Stimulated activated naive B cell treated with anti-CD40 and anti-IgM and Interleukin-4, amounts not matched to agents 10 μg/mL and 1 μg/mL and 100 μg/mL, for 72 hours (primary cell): ENCODE results near the gene RNF31.

Source experiments
- ATAC-seq, 2 donors: fragments of 150-1000 bp; cut with Tn5 transposase; replicated peaks; 2 replicates each; pipeline ENCODE4 v1.10.0; 2021; ENCODE audit warnings: moderate library complexity in 1 of 2
- DNase-seq: peaks from one replicate; pipeline ENCODE4 v3.0.0; 2021
- H3K27ac Mint-ChIP-seq: one replicate; pipeline ENCODE4 v1.8.0; 2022; ENCODE audit warnings: mild to moderate bottlenecking, mixed read lengths
- H3K27me3 Mint-ChIP-seq, 2 donors: one replicate each; pipeline ENCODE4 v1.8.0; 2022; ENCODE audit warnings: mixed read lengths in 2 of 2
- H3K36me3 Mint-ChIP-seq, 2 donors: one replicate each; pipeline ENCODE4 v1.8.0; 2022; ENCODE audit warnings: mixed read lengths in 2 of 2, mild to moderate bottlenecking in 1 of 2
- H3K4me1 Mint-ChIP-seq, 2 donors: one replicate each; pipeline ENCODE4 v1.8.0; 2022; ENCODE audit warnings: mixed read lengths in 2 of 2, mild to moderate bottlenecking in 1 of 2
- H3K4me3 Mint-ChIP-seq, 2 donors: one replicate each; pipeline ENCODE4 v1.8.0; 2022; ENCODE audit warnings: mild to moderate bottlenecking in 2 of 2, mixed read lengths in 2 of 2, moderate library complexity in 1 of 2
- H3K9me3 Mint-ChIP-seq, 2 donors: one replicate each; pipeline ENCODE4 v1.8.0; 2022; ENCODE audit warnings: mixed read lengths in 2 of 2, mild to moderate bottlenecking in 1 of 2

The RNF31 gene

DNA sequence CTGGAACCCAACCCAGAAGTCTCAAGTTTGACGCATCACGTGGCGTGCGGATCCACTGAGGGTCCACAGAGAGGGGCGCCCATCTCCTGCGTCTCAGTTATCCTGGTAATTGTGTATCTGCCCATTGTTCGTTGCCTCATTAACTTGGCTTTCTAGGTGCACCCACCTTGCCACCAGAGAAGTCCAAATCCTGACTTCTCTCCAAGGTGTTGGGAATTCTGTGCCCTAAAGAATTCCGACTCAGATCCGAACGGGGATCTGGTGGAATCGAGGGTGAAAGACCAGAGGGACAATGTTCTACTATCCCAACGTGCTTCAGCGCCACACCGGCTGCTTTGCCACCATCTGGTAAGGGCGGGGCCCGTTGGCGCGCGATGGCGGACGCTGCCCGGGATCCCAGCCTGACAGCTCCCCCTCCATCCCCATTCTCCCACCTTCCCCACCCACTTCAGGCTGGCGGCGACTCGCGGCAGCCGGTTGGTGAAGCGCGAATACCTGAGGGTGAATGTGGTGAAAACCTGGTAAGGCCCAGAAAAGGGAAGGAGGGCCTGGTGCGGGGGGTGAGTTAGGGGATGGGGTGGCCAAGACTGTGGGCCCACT is 25.1 kb downstream of the RNF31 start:
- peak overlapping the region; percentile 84 to 99 for H3K4me3 Mint-ChIP-seq
- H3K4me1 Mint-ChIP-seq = peaks cover 15 to 26% of the 10 kb centered on the region in 2 donors
- no peak for DNase-seq
- no peak for ATAC-seq
- H3K27me3 Mint-ChIP-seq = no peaks in the 10 kb centered on the region
- no peaks in the 10 kb centered on the region for H3K9me3 Mint-ChIP-seq
- H3K27ac Mint-ChIP-seq = no peak overlapping the region
- peaks cover 24 to 29% of the 10 kb centered on the region in 2 donors for H3K36me3 Mint-ChIP-seq

DNA sequence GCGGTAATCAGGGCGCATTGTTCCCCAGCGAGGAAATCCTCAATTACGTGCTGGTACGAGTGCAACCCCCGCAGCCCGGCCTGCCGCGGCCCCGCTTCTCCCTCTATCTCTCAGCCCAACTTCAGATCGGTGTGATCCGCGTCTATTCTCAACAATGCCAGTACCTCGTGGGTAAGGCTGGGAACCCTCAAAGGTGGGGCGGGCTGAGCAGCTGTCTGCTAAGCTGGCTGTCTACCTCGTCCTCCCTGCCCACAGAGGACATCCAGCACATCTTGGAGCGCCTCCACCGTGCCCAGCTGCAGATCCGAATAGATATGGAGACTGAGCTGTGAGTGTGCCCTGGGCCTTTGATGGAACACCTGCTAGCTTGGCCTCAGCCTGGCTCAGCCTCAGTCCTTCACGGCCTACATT is 25.6 kb downstream of the RNF31 start:
- no peak for ATAC-seq

DNA sequence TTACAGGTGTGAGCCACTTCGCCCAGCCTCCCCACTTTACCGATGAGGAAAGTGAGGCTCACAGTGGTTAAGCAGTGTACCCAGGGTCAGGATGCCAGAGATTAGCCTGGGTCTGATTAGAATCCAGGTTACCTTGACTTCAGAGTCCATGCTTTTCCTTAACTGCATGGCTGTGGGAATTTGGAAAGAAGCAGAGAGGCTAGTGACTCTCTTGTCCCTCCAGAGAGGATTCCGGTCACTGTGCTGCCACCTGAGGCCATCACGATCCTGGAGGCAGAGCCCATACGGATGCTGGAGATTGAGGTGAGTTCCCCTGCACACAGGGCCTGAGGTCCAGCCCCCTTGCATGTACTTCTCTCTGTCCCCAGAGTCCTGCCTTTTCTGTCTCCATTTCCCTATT is 29.3 kb downstream of the RNF31 start:
- H3K36me3 Mint-ChIP-seq = peaks cover 29 to 39% of the 10 kb centered on the region in 2 donors
- H3K9me3 Mint-ChIP-seq = no peaks in the 10 kb centered on the region
- H3K4me1 Mint-ChIP-seq = peaks cover 21 to 41% of the 10 kb centered on the region in 2 donors
- H3K4me3 Mint-ChIP-seq = no peak overlapping the region
- H3K27ac Mint-ChIP-seq = no peak overlapping the region
- DNase-seq = no peak
- no peaks in the 10 kb centered on the region for H3K27me3 Mint-ChIP-seq
- ATAC-seq = no peak

More for the DNA sequence above, 25.6 kb downstream of the RNF31 start:
- Mint-ChIP-seq H3K27me3 (no peaks in the 10 kb centered on the region), H3K4me3 (peak overlapping the region; percentile 25 to 99), H3K36me3 (peaks cover 20 to 27% of the 10 kb centered on the region in 2 donors), H3K4me1 (peaks cover 11 to 26% of the 10 kb centered on the region in 2 donors), H3K27ac (peak overlapping the region; percentile 39), H3K9me3 (no peaks in the 10 kb centered on the region)
- no peak for DNase-seq

DNA sequence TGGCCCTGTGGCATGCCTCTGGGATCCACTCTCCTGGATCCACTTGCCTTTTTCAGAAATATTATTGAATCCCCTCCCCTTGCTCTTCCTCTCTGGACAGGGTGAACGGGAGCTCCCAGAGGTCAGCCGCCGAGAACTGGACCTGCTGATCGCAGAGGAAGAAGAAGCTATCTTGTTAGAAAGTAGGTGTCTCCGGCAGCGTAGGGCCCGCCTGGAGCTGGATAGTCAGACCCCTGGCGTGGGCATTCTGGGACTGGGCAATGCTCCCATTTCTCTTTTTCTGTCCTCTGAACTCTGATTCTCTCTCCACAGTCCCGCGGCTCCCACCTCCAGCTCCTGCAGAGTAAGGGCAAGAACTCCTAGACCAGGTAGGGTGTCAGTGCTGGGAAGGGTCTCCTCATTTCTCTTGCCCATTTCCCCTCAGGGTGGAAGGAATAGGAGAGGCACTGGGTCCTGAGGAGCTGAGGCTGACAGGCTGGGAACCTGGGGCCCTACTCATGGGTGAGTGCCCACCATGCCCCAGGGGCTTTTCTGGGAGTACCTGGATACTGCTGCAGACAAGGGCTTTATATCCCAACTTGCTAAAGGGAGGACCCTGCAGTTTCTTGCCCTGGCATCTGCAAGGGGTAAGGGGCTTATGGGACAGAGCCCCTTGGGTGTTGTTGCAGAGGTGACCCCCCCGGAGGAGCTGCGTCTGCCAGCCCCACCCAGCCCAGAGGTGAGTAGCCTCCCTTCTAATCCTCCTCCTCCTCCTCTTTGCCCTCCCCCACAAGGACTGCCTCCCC is 29.9 kb downstream of the RNF31 start:
- Mint-ChIP-seq H3K36me3 (peaks cover 30 to 44% of the 10 kb centered on the region in 2 donors), H3K4me1 (peaks cover 17 to 35% of the 10 kb centered on the region in 2 donors), H3K27me3 (no peaks in the 10 kb centered on the region)

DNA sequence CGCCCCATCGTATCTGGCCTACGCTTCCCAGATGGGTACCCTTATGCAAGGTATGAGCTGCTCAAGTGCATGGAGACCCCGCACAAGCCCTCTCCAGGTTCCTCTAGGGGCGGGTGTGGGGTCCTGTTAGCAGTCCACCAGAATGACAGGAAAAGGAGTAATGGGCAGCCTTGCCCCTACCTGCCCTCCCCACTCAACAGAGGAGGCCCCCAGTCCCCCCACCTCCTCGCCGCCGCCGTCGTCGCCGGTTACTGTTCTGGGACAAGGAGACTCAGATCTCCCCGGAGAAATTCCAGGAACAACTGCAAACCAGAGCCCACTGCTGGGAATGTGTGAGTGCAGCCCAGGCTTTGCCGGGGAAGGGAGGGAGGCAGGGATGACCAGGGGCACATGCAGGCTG is 30.6 kb downstream of the RNF31 start:
- no peak overlapping the region for H3K4me3 Mint-ChIP-seq
- H3K27me3 Mint-ChIP-seq = no peaks in the 10 kb centered on the region
- H3K9me3 Mint-ChIP-seq = no peaks in the 10 kb centered on the region
- DNase-seq = no peak
- H3K4me1 Mint-ChIP-seq = peaks cover 15 to 28% of the 10 kb centered on the region in 2 donors
- peaks cover 35 to 49% of the 10 kb centered on the region in 2 donors for H3K36me3 Mint-ChIP-seq
- no peak for ATAC-seq
- H3K27ac Mint-ChIP-seq = no peak overlapping the region

More for the DNA sequence above, 29.9 kb downstream of the RNF31 start:
- DNase-seq (no peak), ATAC-seq (no peak)
- Mint-ChIP-seq H3K4me3 (no peak overlapping the region), H3K27ac (peak overlapping the region; percentile 1), H3K9me3 (no peaks in the 10 kb centered on the region)

DNA sequence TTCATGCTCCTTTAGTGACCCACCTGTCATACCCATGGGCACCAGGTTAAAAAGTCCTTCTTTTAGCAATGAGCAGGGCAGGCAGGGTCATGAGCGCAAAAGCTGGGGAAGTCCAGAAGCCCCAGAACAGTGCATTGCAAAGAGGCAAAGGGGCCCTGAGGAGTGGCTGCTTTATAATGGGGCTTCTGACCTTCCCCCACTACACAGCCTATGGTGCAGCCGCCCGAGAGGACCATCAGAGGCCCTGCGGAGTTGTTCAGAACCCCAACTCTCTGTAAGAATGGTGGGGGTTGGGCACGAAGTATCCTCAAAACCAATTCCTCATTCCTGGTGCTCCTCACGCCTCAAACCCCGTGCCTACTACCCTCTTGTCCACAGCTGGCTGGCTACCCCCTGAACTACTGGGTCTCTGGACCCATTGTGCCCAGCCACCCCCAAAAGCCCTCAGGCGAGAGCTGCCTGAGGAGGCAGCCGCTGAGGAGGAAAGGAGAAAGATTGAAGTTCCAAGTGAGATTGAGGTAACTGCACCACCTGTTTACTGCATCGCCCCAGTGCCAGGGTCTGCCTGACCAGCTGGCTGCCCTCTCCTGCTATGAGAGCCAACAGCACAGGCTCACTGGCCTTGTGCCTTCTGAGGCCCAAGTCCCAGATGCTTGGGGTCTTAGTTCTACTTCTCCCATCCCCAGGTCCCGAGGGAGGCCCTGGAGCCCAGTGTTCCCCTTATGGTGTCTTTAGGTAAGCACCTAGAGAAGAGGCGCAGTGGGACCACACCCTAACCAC is 31.3 kb downstream of the RNF31 start:
- H3K4me3 Mint-ChIP-seq = no peak overlapping the region
- ATAC-seq (no peak), DNase-seq (no peak)
- peak overlapping the region; percentile 79 for H3K27ac Mint-ChIP-seq
- H3K4me1 Mint-ChIP-seq = peaks cover 14 to 24% of the 10 kb centered on the region in 2 donors
- H3K9me3 Mint-ChIP-seq = no peaks in the 10 kb centered on the region
- no peaks in the 10 kb centered on the region for H3K27me3 Mint-ChIP-seq
- peaks cover 42 to 55% of the 10 kb centered on the region in 2 donors for H3K36me3 Mint-ChIP-seq

DNA sequence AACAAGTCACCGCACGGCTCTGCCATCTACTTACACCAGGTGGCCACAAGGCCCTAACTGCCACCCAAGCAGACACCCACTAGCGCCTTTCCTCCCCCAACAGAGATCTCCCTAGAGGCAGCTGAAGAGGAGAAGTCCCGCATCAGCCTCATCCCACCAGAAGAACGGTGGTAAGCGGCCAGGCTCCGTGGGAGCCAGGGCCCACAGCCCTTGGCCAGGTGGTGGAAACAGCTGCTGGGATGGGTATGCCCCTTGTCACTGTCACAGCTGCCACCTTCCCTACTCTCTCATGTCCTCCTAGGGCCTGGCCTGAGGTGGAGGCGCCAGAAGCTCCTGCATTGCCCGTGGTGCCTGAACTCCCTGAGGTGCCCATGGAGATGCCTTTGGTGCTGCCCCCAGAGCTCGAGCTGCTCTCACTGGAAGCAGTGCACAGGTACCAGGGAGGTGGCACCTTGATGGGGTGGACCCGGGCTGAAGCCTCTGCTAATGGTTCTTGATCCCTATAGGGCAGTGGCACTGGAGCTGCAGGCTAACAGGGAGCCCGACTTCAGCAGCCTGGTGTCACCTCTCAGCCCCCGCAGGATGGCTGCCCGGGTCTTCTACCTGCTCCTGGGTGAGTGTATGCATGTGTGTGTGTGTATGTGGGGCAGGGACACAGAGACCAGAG is 32.1 kb downstream of the RNF31 start:
- Mint-ChIP-seq H3K27me3 (no peaks in the 10 kb centered on the region), H3K36me3 (peaks cover 43 to 58% of the 10 kb centered on the region in 2 donors), H3K4me3 (peak overlapping the region in 1 of 2 donors; percentile 11), H3K27ac (peak overlapping the region; percentile 79), H3K4me1 (peaks cover 14 to 24% of the 10 kb centered on the region in 2 donors), H3K9me3 (no peaks in the 10 kb centered on the region)
- DNase-seq = no peak
- ATAC-seq = peak; percentile 10 to 26

DNA sequence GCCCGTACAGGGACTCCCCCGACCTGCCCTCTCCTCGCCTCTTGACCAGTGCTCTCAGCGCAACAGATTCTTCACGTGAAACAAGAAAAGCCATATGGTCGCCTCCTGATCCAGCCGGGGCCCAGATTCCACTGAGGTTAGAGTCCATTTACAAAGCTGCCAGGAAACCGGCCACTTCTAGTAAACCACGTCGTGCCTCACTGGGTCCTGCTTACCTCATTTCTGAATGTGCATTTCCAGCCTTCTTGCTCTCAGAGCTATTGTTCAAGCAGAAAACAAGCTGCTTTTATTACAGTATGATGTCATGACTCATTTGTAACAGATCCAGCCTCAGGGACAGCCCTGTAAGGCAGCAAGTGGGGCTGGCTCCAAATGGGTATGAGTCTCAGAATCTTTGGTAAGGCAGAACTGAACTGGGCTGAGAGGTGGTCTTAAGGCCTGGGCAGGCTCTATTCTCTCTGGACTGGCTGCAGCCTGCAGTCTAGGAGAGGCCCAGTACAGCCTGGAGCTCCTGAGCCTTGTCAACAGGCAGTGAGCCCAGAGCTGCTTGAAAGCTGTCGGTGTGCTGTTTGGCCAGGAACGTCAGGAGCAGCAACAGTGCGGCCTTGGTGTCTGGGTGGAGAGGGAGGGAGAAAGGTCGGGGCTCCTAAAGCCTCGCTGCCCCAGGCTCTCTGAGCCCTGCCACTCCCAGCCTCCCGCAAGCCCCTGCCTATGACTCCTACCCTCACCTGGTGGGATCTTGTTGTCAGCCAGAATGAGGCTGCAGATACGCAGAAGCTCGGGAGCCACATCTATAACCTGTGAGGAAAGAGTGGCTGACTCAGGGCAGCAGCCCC is 32.9 kb downstream of the RNF31 start:
- ATAC-seq = peak; percentile 49 to 59
- Mint-ChIP-seq H3K27me3 (no peaks in the 10 kb centered on the region), H3K27ac (no peak overlapping the region), H3K9me3 (no peaks in the 10 kb centered on the region), H3K4me3 (no peak overlapping the region), H3K36me3 (peaks cover 48 to 60% of the 10 kb centered on the region in 2 donors), H3K4me1 (peaks cover 17 to 24% of the 10 kb centered on the region in 2 donors)
- DNase-seq = no peak

DNA sequence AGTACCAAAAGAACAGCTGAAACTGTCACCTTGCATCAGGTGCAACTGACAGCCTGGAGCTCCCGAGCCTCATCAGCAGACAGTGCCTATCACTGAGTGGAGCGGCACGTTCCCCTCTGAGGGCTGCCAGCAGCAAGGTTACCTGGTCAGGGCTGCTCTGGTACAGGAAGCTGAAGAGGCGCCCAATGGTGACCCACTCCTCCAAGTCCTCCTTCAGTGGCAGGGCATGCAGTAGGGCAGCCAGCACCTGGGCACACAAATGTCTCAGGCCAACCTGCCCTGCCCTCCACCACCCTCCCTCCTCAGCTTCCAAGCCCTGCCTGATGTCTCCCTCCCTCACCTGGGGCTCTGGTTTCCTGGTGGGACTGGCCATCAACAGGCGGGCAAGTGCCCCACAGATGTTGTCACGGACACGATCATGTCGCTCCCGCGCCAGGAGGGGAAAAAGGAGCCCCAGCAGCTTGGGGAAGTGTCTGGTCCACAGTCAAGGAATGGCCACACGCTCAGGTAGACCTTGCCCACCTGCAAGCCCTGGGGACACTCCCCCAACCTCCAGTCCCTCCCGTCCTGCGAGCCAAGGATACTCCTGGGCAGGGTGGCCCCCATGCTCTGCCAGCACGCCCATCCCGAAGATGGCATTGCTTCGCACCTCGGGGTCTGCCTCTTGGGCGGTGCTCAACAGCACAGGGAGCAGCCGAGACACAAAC is 34.2 kb downstream of the RNF31 start:
- Mint-ChIP-seq H3K9me3 (no peaks in the 10 kb centered on the region), H3K36me3 (peaks cover 49 to 70% of the 10 kb centered on the region in 2 donors), H3K4me1 (peaks cover 17 to 30% of the 10 kb centered on the region in 2 donors), H3K4me3 (no peak overlapping the region), H3K27ac (peak overlapping the region; percentile 56), H3K27me3 (no peaks in the 10 kb centered on the region)
- DNase-seq (no peak), ATAC-seq (no peak)

DNA sequence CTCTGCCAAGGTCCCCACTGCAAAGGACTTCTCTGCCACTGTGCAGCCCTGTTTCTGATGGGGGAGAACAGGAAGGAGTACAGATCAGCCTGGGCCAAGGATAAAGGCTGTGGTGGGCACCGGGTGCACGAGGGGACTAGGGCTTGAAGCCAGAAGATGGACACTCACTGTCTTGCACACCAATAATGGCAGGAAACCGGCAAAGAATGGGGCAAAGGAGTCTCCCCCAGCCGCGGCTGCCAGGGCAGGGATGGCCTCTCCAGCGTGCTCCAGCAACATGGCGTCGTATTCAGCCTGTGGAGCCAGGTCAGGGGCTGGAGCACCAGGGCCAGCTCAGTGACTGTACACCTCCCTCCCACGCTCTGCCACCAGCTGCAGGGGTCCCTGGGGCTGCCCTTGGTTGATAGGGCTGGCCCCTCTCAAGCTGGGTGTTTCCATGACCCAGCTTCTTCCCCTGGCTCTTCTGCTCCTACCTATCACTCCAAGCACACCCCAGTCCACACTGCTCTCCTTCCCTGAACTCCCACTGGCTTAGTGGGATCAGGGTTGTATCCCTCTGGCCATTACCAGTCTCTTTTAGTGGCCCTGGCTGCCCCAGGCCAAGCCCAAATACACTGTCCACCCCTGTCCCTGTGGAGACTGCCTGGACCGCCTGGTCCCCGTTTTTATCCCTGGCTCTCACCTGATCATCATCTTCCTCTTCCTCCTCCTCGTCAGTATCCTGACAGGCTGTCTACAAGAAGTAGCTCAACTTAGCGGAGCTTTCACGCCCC is 35.0 kb downstream of the RNF31 start:
- ATAC-seq = no peak
- DNase-seq = no peak
- no peaks in the 10 kb centered on the region for H3K9me3 Mint-ChIP-seq
- peak overlapping the region; percentile 56 for H3K27ac Mint-ChIP-seq
- no peaks in the 10 kb centered on the region for H3K27me3 Mint-ChIP-seq
- peaks cover 48 to 71% of the 10 kb centered on the region in 2 donors for H3K36me3 Mint-ChIP-seq
- H3K4me1 Mint-ChIP-seq = peaks cover 21 to 35% of the 10 kb centered on the region in 2 donors
- no peak overlapping the region for H3K4me3 Mint-ChIP-seq

DNA sequence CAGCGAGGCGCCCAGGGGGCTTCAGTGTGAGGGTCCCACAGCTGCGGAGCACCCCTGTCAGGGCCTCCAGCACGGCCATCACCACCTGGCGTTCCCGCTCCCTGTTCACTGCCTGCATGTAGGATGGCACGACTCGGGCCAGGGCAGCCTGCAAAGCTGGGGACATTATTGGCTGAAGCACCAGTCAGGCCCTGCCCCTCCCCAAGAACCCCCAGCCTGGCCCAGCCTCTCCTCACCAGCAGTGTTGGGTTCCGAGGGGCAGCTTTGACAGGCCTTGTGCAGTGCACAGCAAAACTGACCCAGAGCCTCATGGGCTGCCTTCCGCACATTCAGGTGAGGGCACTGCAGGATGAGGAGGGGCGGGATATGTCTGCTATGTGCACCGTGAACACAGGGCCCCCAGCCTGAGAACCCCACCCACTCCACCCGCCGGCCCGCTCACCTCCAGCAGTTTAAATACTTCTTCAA is 35.8 kb downstream of the RNF31 start:
- Mint-ChIP-seq H3K27me3 (no peaks in the 10 kb centered on the region), H3K9me3 (no peaks in the 10 kb centered on the region)
- no peak for ATAC-seq

More for the DNA sequence above, 35.8 kb downstream of the RNF31 start:
- peaks cover 47 to 68% of the 10 kb centered on the region in 2 donors for H3K36me3 Mint-ChIP-seq
- H3K4me3 Mint-ChIP-seq = no peak overlapping the region
- DNase-seq = no peak
- H3K4me1 Mint-ChIP-seq = peaks cover 27 to 43% of the 10 kb centered on the region in 2 donors
- peak overlapping the region; percentile 77 for H3K27ac Mint-ChIP-seq
